Stomach (tissue), 4 donors: ENCODE results near the gene COL24A1.

Experiments used
- CTCF ChIP-seq, 7 experiments: fragments of 450-650 bp in 4 of 7; fragments of 200-600 bp in 3 of 7; sonication (generic) in 3 of 7; IDR thresholded peaks; one replicate each; pipeline ENCODE4 v1.5.1; 2016 to 2019; ENCODE audit warnings: antibody characterized with exemption in 7 of 7, control low read depth in 2 of 7, mild to moderate bottlenecking in 1 of 7
- POLR2A ChIP-seq, 4 donors: fragments of 450-650 bp; IDR thresholded peaks; one replicate each; pipeline ENCODE4 v1.6.1; 2016; ENCODE audit warnings: antibody characterized with exemption in 4 of 4, control low read depth in 2 of 4, mild to moderate bottlenecking in 1 of 4, moderate library complexity in 1 of 4
- POLR2AphosphoS5 ChIP-seq, 3 donors: sonication (generic); formaldehyde crosslinking; IDR thresholded peaks; one replicate each; pipeline ENCODE4 v1.6.1; 2016; ENCODE audit warnings: antibody characterized with exemption in 3 of 3

- TF ChIP-seq POLR2A (IDR thresholded peaks at IDR 0.05) (no peak), POLR2AphosphoS5 (IDR thresholded peaks at IDR 0.05) (no peak), CTCF (IDR thresholded peaks at IDR 0.05) (no peak)
Measured at GRCh38 chr1:85935234-85935633, 221.3 kb downstream of the COL24A1 start.
